ENCODE results near the gene BCL3. TPM values are rescaled to one million over a fixed set of nuclear protein-coding genes. Genes with fewer than 3 reads are reported as not detected.
A peak's percentile ranks its signal among the peaks of the same experiment; 100 is the strongest.

Gene BCL3
- total and polyA plus RNA-seq, 2 of the 13 experiments (the other 11 are each of a cell fraction or from before 2014, with no cell fraction given): 2.3 to 4.0 TPM

DNA sequence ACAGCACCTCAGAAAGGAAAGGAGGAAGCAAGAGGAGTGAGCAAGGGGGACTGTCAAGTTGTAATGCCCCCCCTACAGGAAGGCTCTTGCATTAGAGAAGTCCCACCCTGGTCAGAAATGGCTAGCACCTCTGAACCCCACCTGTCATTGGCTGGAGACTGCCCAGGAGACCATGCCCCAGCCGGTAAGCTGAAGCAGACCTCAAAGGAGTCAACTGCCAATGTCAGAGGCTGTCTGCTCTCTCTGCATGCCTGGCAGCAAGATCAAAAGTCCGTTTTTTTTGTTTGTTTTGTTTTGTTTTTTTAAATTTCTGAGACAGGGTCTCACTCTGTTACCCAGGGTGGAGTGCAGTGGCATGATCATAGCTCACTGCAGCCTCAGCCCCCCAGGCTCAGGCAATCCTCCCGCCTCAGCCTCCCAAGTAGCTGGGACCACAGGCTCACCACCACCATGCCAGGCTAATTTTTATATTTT lies 8.1 kb upstream of the BCL3 start (continued):
- no peak for TF ChIP-seq AKAP8 (CRISPR knock-in tag; IDR thresholded peaks at IDR 0.05)
- TF ChIP-seq NFE2 (CRISPR knock-in tag; IDR thresholded peaks at IDR 0.05): no peak
- TF ChIP-seq BHLHE40 (IDR thresholded peaks at IDR 0.05; ENCODE audit: low read length): no peak
- no peak for TF ChIP-seq ZBTB40 (IDR thresholded peaks at IDR 0.05)
- TF ChIP-seq ZBTB40 (CRISPR knock-in tag; IDR thresholded peaks at IDR 0.05): no peak
- no peak for TF ChIP-seq ZNF710 (CRISPR knock-in tag; IDR thresholded peaks at IDR 0.05; ENCODE audit: borderline replicate concordance)
- TF ChIP-seq GATAD2A (CRISPR knock-in tag; IDR thresholded peaks at IDR 0.05): peak; percentile 72
- TF ChIP-seq TP53 (CRISPR knock-in tag; conservative IDR thresholded peaks at IDR 0.05): no peak
- TF ChIP-seq ZBTB20 (CRISPR knock-in tag; IDR thresholded peaks at IDR 0.05; ENCODE audit: borderline replicate concordance, low read depth): no peak
- no peak for TF ChIP-seq CREB1 (IDR thresholded peaks at IDR 0.05)
- TF ChIP-seq CREB1 (CRISPR knock-in tag; IDR thresholded peaks at IDR 0.05): no peak
- no peak for TF ChIP-seq ARHGAP35 (CRISPR knock-in tag; IDR thresholded peaks at IDR 0.05; ENCODE audit: borderline replicate concordance)
- TF ChIP-seq KAT2B (IDR thresholded peaks at IDR 0.05; ENCODE audit: borderline replicate concordance, low read depth, low read length): no peak
- TF ChIP-seq ZFP91 (CRISPR knock-in tag; IDR thresholded peaks at IDR 0.05; ENCODE audit: borderline replicate concordance): no peak
- no peak for TF ChIP-seq RELA (CRISPR knock-in tag; IDR thresholded peaks at IDR 0.05)
- TF ChIP-seq ZNF207 (IDR thresholded peaks at IDR 0.05; ENCODE audit: borderline replicate concordance): no peak
- TF ChIP-seq ZMYM3 (CRISPR knock-in tag; IDR thresholded peaks at IDR 0.05): peak; percentile 96
- TF ChIP-seq, protein P1, sequence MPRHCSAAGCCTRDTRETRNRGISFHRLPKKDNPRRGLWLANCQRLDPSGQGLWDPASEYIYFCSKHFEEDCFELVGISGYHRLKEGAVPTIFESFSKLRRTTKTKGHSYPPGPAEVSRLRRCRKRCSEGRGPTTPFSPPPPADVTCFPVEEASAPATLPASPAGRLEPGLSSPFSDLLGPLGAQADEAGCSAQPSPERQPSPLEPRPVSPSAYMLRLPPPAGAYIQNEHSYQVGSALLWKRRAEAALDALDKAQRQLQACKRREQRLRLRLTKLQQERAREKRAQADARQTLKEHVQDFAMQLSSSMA (CRISPR knock-in tag; IDR thresholded peaks at IDR 0.05): no peak
